Esophagus squamous epithelium (tissue), 4 donors: ENCODE results near the gene SPN.

Experiments
- CTCF ChIP-seq, 6 experiments: fragments of 450-650 bp in 4 of 6; fragments of 200-600 bp in 2 of 6; sonication (generic) in 2 of 6; IDR thresholded peaks; one replicate each; pipeline ENCODE4 v1.5.1; 2016 to 2019; ENCODE audit warnings: antibody characterized with exemption in 6 of 6, mild to moderate bottlenecking in 4 of 6, moderate library complexity in 4 of 6
- POLR2A ChIP-seq, 4 donors: fragments of 450-650 bp; IDR thresholded peaks; one replicate each; pipeline ENCODE4 v1.6.1; 2017; ENCODE audit warnings: antibody characterized with exemption in 4 of 4, mild to moderate bottlenecking in 4 of 4, moderate library complexity in 3 of 4

GRCh38 chr16:29714972-29715371 is 51.9 kb downstream of the SPN start:
- TF ChIP-seq CTCF (IDR thresholded peaks at IDR 0.05) (no peak), POLR2A (IDR thresholded peaks at IDR 0.05) (no peak)
